Measurements from ENCODE around the gene DLL4. TPM values are rescaled to one million over a fixed set of nuclear protein-coding genes. Genes with fewer than 3 reads are reported as not detected.

DLL4 gene
- total RNA-seq, 1 donor from 2014 or later: not detected

DNA sequence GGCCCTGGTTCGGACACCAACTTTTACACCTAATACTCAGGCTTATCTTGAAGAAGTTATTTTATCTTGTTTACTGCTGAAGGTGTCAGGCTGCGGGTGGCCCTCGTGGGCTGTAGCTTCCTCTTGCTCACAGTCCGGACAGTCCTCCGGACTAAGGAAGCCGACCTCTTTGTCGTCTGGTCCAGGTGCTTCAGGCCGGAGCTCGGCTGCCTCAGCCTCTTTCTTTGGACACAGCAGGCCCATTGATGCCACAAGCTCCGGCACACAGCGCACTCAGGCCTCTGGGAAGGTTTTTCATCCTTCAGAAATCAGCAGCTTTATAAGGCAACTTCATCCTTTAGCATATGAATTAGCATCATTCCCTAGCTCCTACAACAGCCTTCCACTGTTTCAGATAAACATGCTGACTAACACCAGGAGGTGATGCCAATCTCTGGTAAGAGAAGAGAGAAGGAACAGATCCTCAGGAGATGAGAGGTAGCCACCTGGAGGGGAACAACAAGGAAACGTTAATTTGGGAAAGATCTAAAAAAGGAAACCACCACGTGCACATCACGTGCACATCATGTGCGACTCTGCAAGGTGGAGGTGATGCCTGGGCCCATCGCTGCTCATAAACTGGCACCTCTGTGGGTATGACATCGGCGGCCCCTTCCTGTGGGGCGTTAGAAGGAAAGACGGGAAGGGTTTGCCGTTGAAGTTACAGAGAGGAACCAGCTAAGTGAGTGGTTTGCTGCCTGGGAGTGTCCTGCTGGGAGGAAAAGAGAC lies 19.8 kb downstream of the DLL4 start:
- Mint-ChIP-seq H3K4me3 (no peak overlapping the region), H3K27ac (no peak overlapping the region), H3K36me3 (ENCODE audit: low read depth) (peaks cover 4% of the 10 kb centered on the region), H3K9me3 (no peaks in the 10 kb centered on the region), H3K27me3 (peaks cover 14% of the 10 kb centered on the region), H3K4me1 (peaks cover 19% of the 10 kb centered on the region)
- ChIA-PET CTCF (no interaction called here), POLR2A (no interaction called here)
- DNase-seq: no peak
- ATAC-seq (ENCODE audit: low read depth): no peak
- TF ChIP-seq, protein P1, sequence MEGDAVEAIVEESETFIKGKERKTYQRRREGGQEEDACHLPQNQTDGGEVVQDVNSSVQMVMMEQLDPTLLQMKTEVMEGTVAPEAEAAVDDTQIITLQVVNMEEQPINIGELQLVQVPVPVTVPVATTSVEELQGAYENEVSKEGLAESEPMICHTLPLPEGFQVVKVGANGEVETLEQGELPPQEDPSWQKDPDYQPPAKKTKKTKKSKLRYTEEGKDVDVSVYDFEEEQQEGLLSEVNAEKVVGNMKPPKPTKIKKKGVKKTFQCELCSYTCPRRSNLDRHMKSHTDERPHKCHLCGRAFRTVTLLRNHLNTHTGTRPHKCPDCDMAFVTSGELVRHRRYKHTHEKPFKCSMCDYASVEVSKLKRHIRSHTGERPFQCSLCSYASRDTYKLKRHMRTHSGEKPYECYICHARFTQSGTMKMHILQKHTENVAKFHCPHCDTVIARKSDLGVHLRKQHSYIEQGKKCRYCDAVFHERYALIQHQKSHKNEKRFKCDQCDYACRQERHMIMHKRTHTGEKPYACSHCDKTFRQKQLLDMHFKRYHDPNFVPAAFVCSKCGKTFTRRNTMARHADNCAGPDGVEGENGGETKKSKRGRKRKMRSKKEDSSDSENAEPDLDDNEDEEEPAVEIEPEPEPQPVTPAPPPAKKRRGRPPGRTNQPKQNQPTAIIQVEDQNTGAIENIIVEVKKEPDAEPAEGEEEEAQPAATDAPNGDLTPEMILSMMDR (IDR thresholded peaks at IDR 0.05): no peak
- intact Hi-C loops (cut with micrococcal nuclease): no loop called here

DNA sequence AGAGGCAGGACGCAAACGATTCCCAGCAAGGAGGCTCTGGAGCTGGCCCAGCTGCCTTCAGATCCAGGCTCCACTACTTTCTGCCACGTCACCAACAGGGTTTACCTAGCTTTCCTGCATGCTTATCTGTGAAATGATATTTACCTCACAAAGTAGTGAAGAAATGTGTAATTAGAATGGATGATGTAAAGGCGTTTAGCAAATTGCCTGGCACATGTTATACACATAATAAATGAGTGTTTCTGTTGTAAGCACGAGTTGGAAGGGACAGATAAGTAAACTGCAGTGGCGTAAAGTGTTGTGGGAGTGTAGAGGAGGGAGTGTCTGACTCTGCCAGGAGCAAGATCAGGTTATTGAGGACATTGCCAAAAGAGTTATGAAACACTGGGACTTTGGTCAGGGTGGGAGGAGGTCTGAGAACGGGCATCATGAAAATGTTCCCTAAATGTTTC lies 20.6 kb downstream of the DLL4 start:
- Mint-ChIP-seq H3K4me3 (no peak overlapping the region), H3K9me3 (no peaks in the 10 kb centered on the region), H3K4me1 (peaks cover 26% of the 10 kb centered on the region), H3K36me3 (ENCODE audit: low read depth) (peaks cover 13% of the 10 kb centered on the region), H3K27me3 (peaks cover 14% of the 10 kb centered on the region), H3K27ac (no peak overlapping the region)
- TF ChIP-seq, protein P1 (IDR thresholded peaks at IDR 0.05): no peak
- ATAC-seq (ENCODE audit: low read depth): no peak
- ChIA-PET POLR2A (no interaction called here), CTCF (no interaction called here)
- DNase-seq: no peak
- intact Hi-C loops (cut with micrococcal nuclease): loop anchor here (5.0 kb wide), 2 partner anchors 102 to 357 kb away; partner anchors contain the start of gene KNL1

DNA sequence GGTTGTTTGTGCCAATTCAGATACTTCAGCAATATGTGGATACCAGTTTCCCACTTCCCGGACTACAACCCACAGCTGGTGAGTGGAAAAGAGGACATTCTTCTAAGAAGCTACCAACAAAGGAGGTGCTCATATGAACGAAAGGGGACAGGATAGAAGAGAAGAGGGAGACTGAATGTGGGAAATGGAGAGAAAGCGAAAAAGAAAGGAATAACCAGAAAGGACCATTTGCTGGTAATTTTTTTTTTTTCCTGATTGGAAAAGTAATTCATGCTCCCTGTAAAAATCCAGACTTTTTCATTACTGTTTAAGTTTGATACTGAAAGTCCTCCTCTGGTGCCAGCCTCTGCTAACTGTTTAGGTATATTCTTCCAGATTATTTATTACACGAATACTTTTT lies 22.6 kb downstream of the DLL4 start:
- CTCF ChIA-PET: interaction anchor here (1.3 to 1.5 kb wide), 2 partner anchors 10 to 45 kb away, joined by 4 to 5 read pairs; no protein-coding TSS in a partner anchor

DNA sequence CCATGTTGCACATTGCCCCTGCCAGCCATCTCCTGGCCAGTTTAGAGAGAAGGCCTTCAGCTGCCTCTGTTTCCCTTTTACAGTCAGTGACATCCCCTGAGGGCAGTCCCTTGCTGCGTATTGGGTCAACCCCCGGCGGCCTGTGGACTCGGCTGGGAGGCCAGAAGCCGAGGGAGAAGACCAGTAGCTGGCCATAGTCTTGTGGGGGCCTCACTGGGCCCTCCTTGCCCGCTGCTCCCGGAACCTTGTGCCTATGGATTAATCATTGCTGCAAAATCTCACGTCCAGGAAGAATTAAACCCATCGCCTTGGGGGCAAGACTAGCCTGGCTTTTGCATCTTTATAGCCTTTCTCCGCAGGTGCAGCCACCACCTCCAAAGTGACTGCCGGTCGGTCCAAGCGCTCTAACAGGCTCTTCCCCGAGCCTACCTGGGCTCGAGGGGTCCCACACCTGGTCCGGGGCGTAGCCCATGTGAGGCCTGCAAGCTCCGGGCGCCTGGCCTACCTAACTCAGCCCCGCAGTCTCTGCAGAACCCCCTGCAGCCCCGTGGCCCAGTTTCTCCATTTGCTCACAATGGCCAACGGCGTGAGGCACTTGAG lies 23.3 kb downstream of the DLL4 start:
- intact Hi-C loops (cut with micrococcal nuclease): loop anchor here (2.0 to 5.0 kb wide), 4 partner anchors 24 to 360 kb away; partner anchors contain the start of genes DLL4, INO80 and KNL1
- no peaks in the 10 kb centered on the region for H3K9me3 Mint-ChIP-seq
- H3K4me3 Mint-ChIP-seq: peak overlapping the region; percentile 93
- ATAC-seq (ENCODE audit: low read depth) (no peak), DNase-seq (no peak)
- H3K27ac Mint-ChIP-seq: peak overlapping the region; percentile 92
- CTCF ChIA-PET: interaction anchor here (1.0 to 2.5 kb wide), 5 partner anchors 11 to 47 kb away, joined by 3 to 20 read pairs (median 4); no protein-coding TSS in a partner anchor
- TF ChIP-seq, protein P1 (IDR thresholded peaks at IDR 0.05): no peak
- peaks cover 8% of the 10 kb centered on the region for H3K27me3 Mint-ChIP-seq
- peaks cover 23% of the 10 kb centered on the region for H3K4me1 Mint-ChIP-seq
- POLR2A ChIA-PET: interaction anchor here (0.6 to 3.7 kb wide), 18 partner anchors 10 to 1538 kb away, joined by 3 to 78 read pairs (median 5); partner anchors contain the start of genes CHP1, DLL4, EXD1 and INO80
- peaks cover 31% of the 10 kb centered on the region for H3K36me3 Mint-ChIP-seq (ENCODE audit: low read depth)

More for the DNA sequence above, 22.6 kb downstream of the DLL4 start:
- Mint-ChIP-seq H3K27ac (peak overlapping the region; percentile 50), H3K27me3 (peaks cover 10% of the 10 kb centered on the region), H3K9me3 (no peaks in the 10 kb centered on the region), H3K4me3 (peak overlapping the region; percentile 93), H3K4me1 (peaks cover 23% of the 10 kb centered on the region), H3K36me3 (ENCODE audit: low read depth) (peaks cover 31% of the 10 kb centered on the region)
- TF ChIP-seq, protein P1 (IDR thresholded peaks at IDR 0.05): no peak
- DNase-seq (no peak), ATAC-seq (ENCODE audit: low read depth) (no peak)
- POLR2A ChIA-PET: interaction anchor here (0.6 to 3.7 kb wide), 5 partner anchors 10 to 709 kb away, joined by 3 to 78 read pairs (median 4); partner anchors contain the start of gene MGA
- intact Hi-C loops (cut with micrococcal nuclease): loop anchor here (2.0 to 5.0 kb wide), 4 partner anchors 23 to 359 kb away; partner anchors contain the start of genes DLL4, INO80 and KNL1
